Activated naive CD8-positive, alpha-beta T cell treated with anti-CD3 and anti-CD28 coated beads for 36 hours (primary cell): Measurements from ENCODE around the gene ALLC. TPM values are rescaled to one million over a fixed set of nuclear protein-coding genes. Genes with fewer than 3 reads are reported as not detected.

ENCODE experiments used
- DNase-seq: peaks from one replicate; pipeline ENCODE4 v3.0.0; 2021
- H3K27ac Mint-ChIP-seq: one replicate; pipeline ENCODE4 v1.8.0; 2022; ENCODE audit warnings: mild to moderate bottlenecking, moderate library complexity, mixed read lengths
- H3K27me3 Mint-ChIP-seq: one replicate; pipeline ENCODE4 v1.8.0; 2022; ENCODE audit warnings: mild to moderate bottlenecking, mixed read lengths
- H3K36me3 Mint-ChIP-seq: one replicate; pipeline ENCODE4 v1.8.0; 2021; ENCODE audit warnings: mild to moderate bottlenecking, mixed read lengths
- H3K4me1 Mint-ChIP-seq: one replicate; pipeline ENCODE4 v1.8.0; 2021; ENCODE audit warnings: mixed read lengths
- H3K4me3 Mint-ChIP-seq: one replicate; pipeline ENCODE4 v1.8.0; 2022; ENCODE audit warnings: mild to moderate bottlenecking, moderate library complexity, mixed read lengths
- H3K9me3 Mint-ChIP-seq: one replicate; pipeline ENCODE4 v1.8.0; 2022; ENCODE audit warnings: mixed read lengths
- total RNA-seq, 2 experiments: library from RNA; stranded (reverse); gene quantifications; one replicate each; pipeline ENCODE4 v1.2.3, GENCODE V29; 2021

ALLC gene
- total RNA-seq, 2 experiments from 2014 or later: not detected

DNA sequence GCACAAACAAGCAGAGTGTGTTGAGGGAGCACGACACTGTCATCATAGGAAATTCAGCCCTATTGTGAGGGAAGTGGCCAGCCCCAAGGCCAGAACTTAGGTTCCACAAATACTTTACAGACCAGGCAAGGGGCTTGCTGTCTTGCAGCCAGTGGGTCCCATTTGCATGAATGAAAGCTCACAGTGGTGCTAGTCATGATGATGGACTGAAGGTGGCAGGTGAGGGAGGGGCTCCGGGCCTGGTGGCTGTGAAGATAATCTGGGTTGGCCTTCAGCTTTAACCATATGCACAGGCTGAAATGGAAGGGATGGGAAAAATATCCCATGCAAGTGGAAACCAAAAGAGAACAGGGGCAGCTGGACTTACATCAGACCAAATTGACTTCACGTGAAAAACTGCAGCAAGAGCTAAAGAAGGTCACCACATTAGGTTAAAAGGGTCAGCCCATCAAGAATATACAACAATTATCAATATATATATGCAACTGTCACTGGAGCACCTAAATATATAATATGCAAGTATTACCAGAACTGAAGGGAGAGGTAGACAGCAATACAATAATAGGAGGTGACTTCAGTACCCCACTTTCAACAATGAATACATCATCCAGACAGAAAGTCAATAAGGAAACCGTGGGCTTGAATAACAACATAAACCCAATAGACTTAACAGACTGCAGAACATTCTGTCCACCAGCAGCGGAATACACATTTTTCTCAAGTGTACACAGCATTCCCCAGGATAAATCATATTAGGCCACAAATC, 84.9 kb downstream of the ALLC start:
- H3K9me3 Mint-ChIP-seq: no peaks in the 10 kb centered on the region
- H3K4me3 Mint-ChIP-seq: no peak overlapping the region
- no peak overlapping the region for H3K27ac Mint-ChIP-seq
- no peak for DNase-seq
- no peaks in the 10 kb centered on the region for H3K36me3 Mint-ChIP-seq
- peaks cover 25% of the 10 kb centered on the region for H3K27me3 Mint-ChIP-seq
- no peaks in the 10 kb centered on the region for H3K4me1 Mint-ChIP-seq

DNA sequence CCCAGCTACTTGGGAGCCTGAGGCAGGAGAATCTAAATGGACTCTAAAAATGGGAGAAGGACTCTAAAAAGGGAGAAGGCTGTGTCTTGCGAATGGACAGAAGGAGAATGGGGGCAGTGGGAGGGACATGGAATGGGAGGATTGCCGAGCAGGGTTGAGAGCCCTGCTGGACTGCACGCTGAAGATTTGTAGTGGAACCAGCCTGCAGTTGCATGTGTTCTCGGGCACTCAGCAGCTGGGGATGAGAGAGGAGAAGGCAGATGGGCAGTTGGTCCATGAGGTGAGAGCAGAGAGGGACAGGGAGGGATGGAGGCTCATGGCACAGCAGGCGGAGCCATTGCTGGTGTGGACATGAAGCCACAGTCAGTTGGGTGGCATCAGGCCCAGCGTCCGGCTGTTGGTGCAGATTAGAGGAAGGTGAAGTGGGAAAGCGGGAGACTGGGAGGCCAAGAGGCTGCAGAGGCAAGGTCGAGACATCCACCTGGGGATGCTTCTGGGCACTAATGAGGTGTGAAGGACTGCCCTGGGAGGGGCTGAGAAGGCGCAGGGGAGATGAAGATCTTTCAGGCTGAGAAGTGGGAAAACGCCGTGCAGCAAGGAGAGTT, 86.1 kb downstream of the ALLC start:
- H3K9me3 Mint-ChIP-seq: no peaks in the 10 kb centered on the region
- H3K27me3 Mint-ChIP-seq: peaks cover 24% of the 10 kb centered on the region
- H3K36me3 Mint-ChIP-seq: no peaks in the 10 kb centered on the region
- no peak for DNase-seq
- H3K27ac Mint-ChIP-seq: no peak overlapping the region
- no peaks in the 10 kb centered on the region for H3K4me1 Mint-ChIP-seq
- no peak overlapping the region for H3K4me3 Mint-ChIP-seq

DNA sequence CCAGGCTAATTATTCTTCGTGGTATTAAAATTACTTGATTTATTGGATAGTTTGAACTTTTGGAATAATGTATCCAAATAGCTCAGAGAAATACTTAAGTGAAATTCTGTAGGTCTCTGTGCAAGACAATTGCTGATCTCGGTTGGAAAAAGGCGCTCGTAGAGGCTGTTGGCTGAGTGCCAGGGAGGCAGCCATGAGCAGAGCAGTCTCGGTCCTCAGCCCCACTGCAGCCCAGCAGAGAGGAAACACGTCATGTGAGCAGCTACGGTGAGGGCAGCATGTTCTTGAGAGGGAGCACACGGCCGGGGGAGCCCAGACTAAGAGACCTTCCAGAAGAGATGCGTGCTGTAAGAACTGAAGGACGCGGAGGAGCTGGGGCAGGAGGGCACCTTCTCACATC, 87.9 kb downstream of the ALLC start:
- H3K4me1 Mint-ChIP-seq: no peaks in the 10 kb centered on the region
- H3K36me3 Mint-ChIP-seq: no peaks in the 10 kb centered on the region
- DNase-seq: no peak
- H3K27me3 Mint-ChIP-seq: peaks cover 23% of the 10 kb centered on the region
- no peaks in the 10 kb centered on the region for H3K9me3 Mint-ChIP-seq
- H3K4me3 Mint-ChIP-seq: no peak overlapping the region
- no peak overlapping the region for H3K27ac Mint-ChIP-seq

DNA sequence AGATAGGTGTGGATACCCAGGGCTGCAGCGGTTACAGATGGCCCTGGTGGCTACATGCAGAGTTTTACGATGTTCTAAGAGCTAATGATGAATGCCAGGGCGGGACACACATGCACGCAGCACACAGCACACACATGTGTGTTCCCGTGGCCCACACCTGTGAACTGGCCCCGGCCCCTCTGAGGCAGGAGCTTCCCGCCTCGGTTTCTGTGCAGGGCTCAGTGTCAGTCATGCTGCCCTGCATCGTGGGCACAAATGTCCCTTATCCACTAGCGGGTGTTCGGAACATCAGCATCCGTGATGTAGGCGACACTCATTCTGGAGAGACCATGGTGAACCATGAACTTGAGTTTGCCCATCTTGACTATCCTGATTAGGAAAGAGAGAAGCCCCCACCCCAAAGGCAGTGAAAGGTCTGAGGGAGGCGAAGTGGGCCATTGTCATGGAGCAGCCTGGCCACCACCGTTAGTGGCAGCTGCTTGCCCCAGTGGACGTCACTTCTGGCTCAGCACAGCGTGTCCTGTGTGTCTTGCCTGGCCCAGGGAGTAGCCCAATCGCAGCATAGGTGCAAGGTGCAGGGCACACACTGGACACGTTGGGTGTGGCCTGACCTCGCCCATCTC, 89.1 kb downstream of the ALLC start:
- Mint-ChIP-seq H3K4me1 (no peaks in the 10 kb centered on the region), H3K27ac (no peak overlapping the region), H3K27me3 (peaks cover 19% of the 10 kb centered on the region), H3K9me3 (no peaks in the 10 kb centered on the region), H3K4me3 (no peak overlapping the region), H3K36me3 (no peaks in the 10 kb centered on the region)
- no peak for DNase-seq

DNA sequence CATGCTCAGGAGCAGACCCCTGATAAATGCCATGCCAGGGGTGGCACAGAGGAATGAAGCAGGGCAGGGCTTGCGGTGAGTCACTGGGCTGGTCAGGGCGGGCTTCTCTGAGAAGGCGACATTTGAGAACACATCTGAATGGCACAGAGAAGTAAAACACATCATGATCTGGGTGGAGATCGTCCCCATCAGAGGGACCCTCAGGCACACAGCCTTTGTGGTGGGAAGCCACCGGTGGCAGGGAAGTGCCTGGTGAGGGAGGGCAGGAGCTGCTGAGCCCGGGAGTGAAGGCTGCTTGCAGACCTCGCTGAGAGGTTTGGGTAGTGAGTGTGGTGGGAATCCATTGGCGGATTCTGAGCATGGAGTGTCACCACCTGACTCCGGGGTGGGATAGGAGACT, 89.8 kb downstream of the ALLC start:
- H3K36me3 Mint-ChIP-seq: no peaks in the 10 kb centered on the region
- no peak overlapping the region for H3K4me3 Mint-ChIP-seq
- no peaks in the 10 kb centered on the region for H3K9me3 Mint-ChIP-seq
- H3K4me1 Mint-ChIP-seq: no peaks in the 10 kb centered on the region
- peaks cover 16% of the 10 kb centered on the region for H3K27me3 Mint-ChIP-seq
- DNase-seq: no peak
- H3K27ac Mint-ChIP-seq: no peak overlapping the region

DNA sequence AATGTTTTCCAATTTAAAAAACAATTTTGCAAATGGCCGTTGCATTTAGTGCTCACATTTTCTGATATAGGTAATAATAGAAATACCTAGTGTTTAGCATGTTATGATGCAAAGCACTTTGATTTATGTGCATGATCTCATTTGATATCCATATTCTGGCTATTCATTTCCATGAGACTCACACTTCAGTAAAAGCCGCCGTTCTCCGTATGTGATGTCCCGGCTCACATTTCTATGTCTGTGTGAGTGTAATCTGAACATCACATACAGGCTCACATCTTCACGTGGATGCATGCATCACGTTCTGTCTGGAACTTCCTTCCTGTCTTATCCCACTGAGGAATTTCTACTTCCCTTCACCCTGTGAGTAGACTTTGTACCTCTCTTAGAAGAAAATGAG, 91.2 kb downstream of the ALLC start:
- Mint-ChIP-seq H3K4me3 (no peak overlapping the region), H3K27ac (no peak overlapping the region), H3K27me3 (peaks cover 16% of the 10 kb centered on the region), H3K4me1 (no peaks in the 10 kb centered on the region), H3K9me3 (no peaks in the 10 kb centered on the region), H3K36me3 (no peaks in the 10 kb centered on the region)
- no peak for DNase-seq

DNA sequence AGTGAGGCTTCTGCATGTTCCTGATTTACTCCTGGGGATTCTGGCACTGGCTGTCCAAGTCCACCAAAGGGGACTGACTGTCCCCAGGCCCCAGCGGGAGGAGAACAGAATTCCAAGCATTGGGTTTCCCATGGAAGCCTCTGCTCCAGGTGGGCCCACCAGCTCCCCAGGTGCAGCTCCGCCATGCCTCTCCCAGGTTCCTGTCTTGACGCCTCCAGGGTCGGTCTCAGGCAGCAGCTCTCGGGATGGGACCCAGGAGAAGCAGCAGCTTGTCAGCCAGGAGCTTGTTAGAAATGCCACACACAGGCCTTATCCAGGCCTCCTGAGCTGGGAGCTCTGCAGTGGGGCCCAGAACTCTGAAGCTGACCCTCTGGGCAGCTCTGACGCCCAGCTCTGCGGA, 93.3 kb downstream of the ALLC start:
- H3K4me3 Mint-ChIP-seq: no peak overlapping the region
- no peaks in the 10 kb centered on the region for H3K4me1 Mint-ChIP-seq
- H3K36me3 Mint-ChIP-seq: no peaks in the 10 kb centered on the region
- no peak for DNase-seq
- H3K9me3 Mint-ChIP-seq: no peaks in the 10 kb centered on the region
- H3K27ac Mint-ChIP-seq: no peak overlapping the region
- peaks cover 16% of the 10 kb centered on the region for H3K27me3 Mint-ChIP-seq

DNA sequence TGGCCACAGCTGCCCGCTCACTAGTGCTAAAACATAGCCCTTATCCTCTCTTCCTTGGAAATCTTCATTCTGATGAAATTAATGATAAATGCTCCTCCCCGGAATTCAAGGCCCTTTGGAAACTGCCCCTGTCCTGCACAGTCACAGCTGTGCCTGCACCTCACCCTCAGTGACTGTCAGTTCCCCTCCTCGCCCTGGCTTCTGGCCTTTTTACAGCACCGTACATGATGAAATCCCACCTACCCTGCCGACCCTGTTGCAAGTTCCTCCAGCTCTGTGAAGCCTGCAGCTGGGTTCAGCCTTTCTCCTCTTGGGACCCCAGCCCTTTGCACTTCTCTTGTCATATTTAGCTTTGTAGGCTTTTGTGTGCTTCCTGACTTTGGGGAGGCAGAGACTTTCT, 93.8 kb downstream of the ALLC start:
- no peaks in the 10 kb centered on the region for H3K4me1 Mint-ChIP-seq
- peaks cover 16% of the 10 kb centered on the region for H3K27me3 Mint-ChIP-seq
- DNase-seq: no peak
- no peak overlapping the region for H3K4me3 Mint-ChIP-seq
- H3K9me3 Mint-ChIP-seq: no peaks in the 10 kb centered on the region
- H3K27ac Mint-ChIP-seq: no peak overlapping the region
- no peaks in the 10 kb centered on the region for H3K36me3 Mint-ChIP-seq

Other genes with a start within 250 kb of the ALLC start
- 10 to 100 TPM; 22.8 to 23.7 TPM for gene ADI1, start 138.7 kb upstream of the ALLC start, total RNA-seq
- 10 to 100 TPM; 39.4 to 39.8 TPM for gene RNASEH1, start 99.9 kb upstream of the ALLC start, total RNA-seq
- gene RPS7, start 82.9 kb upstream of the ALLC start, total RNA-seq: 1,000 to 10,000 TPM; 1,614 to 1,631 TPM
- under 1 TPM; 0.52 to 0.86 TPM for gene COLEC11, start 63.1 kb upstream of the ALLC start, total RNA-seq
- gene DCDC2C, start 45.4 kb downstream of the ALLC start, total RNA-seq: not detected